Muscle of leg (tissue), 11 donors: ENCODE data around the gene IQSEC1. TPM values are rescaled to one million over a fixed set of nuclear protein-coding genes. Genes with fewer than 3 reads are reported as not detected.
A peak's percentile ranks its signal among the peaks of the same experiment; 100 is the strongest.

Experiments
- DNase-seq: peaks from one replicate; pipeline ENCODE4 v3.0.0; 2013
- H3K27ac ChIP-seq: one replicate; pipeline ENCODE4 v1.5.1; 2013; ENCODE audit warnings: mild to moderate bottlenecking, low read length, control low read depth
- H3K27me3 ChIP-seq: one replicate; pipeline ENCODE4 v1.6.1; 2013; ENCODE audit warnings: low read length; ENCODE audit not compliant: control insufficient read depth, insufficient read depth
- H3K36me3 ChIP-seq: one replicate; pipeline ENCODE4 v1.6.1; 2013; ENCODE audit warnings: low read length; ENCODE audit not compliant: control insufficient read depth, insufficient read depth
- H3K4me1 ChIP-seq: one replicate; pipeline ENCODE4 v1.6.1; 2013; ENCODE audit warnings: low read length; ENCODE audit not compliant: control insufficient read depth, insufficient read depth
- H3K4me3 ChIP-seq: one replicate; pipeline ENCODE4 v1.5.1; 2013; ENCODE audit warnings: low read length, control low read depth
- H3K9me3 ChIP-seq: replicated peaks from 2 replicates; pipeline ENCODE4 v1.6.1; 2013; ENCODE audit warnings: low read depth, low read length; ENCODE audit not compliant: control insufficient read depth
- WGBS: methylation state at CpG from one replicate; pipeline ENCODE4 v1.1.5; 2013; ENCODE audit warnings: missing lambda C conversion rate; ENCODE audit not compliant: insufficient coverage; 5-methylcytosine and 5-hydroxymethylcytosine counted together
- polyA plus RNA-seq, 8 donors: library from polyadenylated mRNA; unstranded; fragments of 120-200 nt; gene quantifications; one replicate each; pipeline versions ENCODE4 v1.2.1 to v1.2.3, GENCODE V29; 2013; ENCODE audit warnings: inconsistent platforms in 1 of 8, low replicate concordance in 1 of 8; ENCODE audit not compliant: insufficient read length in 8 of 8, insufficient read depth in 1 of 8
- total RNA-seq: library from RNA; stranded (reverse); fragments of 120-200 nt; gene quantifications from one replicate; pipeline ENCODE4 v1.2.4, GENCODE V29; 2013

The IQSEC1 gene
- total and polyA plus RNA-seq, 9 donors, result 25.1 to 48.3 (median 43.8) TPM

DNA sequence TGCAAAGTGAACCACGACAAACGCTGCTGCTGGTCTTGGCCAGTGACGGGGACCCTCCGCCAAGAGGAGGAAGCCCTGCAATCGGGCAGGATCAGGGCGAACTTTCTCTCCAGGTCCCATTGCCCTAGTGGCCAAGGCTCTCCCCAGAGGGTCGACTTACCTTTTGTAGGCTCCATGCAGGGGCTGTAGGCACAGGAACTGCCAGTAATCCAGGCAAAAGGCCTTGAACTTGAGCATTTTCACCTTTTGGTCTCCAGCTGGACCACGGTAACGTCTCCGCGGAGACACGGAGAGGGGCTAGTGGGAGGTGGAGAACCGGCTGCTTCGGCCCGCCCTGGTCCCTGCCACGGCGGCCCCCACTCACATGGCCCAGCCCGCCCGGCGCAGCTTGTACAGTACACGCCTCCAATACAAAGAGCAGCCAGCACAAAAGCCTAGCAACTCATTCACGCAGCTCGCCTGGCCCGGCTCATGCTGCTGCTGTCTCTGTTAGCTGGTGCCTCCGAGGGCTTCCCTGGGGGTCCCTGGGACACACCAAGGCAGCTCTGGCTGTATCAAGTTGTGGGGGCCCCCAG is 31.0 kb downstream of the IQSEC1 start:
- no peak overlapping the region for H3K4me3 ChIP-seq
- H3K4me1 ChIP-seq, result peaks cover 27% of the 10 kb centered on the region
- no peak overlapping the region for H3K27ac ChIP-seq
- H3K36me3 ChIP-seq, result no peaks in the 10 kb centered on the region
- WGBS, result 55% methylated on average over 25 of the region's 25 CpGs
- peak; percentile 48 for DNase-seq
- H3K9me3 ChIP-seq, result no peaks in the 10 kb centered on the region
- H3K27me3 ChIP-seq, result peaks cover 7% of the 10 kb centered on the region

DNA sequence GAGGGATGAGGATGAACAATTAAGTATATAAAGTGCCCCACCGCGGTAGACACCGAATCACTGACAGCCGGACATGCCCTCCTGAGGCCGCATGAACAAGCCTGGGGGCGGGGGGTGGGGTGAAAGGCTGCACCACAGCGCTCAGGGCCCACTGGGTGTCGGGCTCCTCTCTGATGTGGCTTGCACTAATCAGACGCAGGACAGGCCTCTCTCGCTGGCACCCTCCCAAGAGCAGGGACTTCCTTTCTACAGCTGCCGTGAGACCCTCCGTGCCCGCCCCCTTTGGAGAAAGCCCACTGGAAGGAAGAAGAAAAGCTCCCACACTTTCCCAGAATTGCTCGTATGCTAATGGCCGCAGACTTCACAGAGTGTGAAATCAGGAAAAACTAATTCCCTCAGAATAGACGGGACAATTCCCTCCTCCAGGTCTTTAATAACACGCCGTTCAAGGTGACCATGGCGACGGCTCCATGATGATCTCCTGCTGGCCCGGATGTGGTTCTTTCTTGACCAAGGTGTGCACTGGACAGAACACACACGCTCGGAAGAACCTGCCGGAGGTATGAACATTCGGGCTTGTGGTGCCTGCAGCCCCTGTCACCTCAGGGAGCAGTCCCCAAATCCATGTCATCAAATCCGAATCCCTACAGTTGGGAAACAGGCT is 32.0 kb downstream of the IQSEC1 start:
- no peak overlapping the region for H3K4me3 ChIP-seq
- no peaks in the 10 kb centered on the region for H3K9me3 ChIP-seq
- H3K36me3 ChIP-seq, result no peaks in the 10 kb centered on the region
- no peak for DNase-seq
- peaks cover 19% of the 10 kb centered on the region for H3K4me1 ChIP-seq
- H3K27ac ChIP-seq, result no peak overlapping the region
- 61% methylated on average over 24 of the region's 26 CpGs for WGBS
- H3K27me3 ChIP-seq, result peaks cover 7% of the 10 kb centered on the region

DNA sequence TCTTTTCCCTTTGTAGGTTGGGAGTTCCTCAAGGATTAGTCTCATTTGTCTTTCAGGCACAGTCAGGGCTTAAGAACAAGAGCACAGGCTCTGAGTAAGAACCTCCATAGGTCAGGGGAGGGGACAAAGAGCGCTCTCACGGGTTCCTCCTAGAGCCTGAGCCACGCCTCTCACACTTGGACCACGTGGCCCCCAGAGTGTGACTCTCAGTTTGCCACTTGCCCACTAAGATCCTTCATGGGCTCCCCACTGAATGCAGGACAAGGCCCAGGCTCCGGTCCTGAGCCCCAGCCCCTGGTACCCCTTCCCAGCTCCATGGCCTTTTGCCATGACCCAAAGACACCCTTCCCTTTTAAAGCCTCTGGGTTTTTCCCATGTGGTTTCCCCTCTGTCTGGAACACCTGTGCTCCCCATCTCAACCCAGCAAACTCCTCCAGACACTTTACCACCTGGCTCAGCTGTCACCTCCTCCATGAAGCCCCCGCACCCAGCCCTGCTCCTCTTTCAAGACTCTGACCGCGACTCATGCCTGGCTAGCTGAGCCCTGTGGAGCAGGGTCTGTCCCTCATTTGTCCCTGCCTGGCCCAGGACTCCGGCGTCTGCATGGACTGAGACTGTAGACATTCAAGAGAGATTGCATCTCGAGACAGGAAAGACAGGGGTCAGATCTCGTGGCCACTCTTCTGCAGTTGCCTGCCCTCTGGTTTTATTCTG is 32.7 kb downstream of the IQSEC1 start:
- Histone ChIP-seq H3K4me1 (peaks cover 17% of the 10 kb centered on the region), H3K27ac (no peak overlapping the region), H3K4me3 (no peak overlapping the region), H3K36me3 (no peaks in the 10 kb centered on the region), H3K9me3 (no peaks in the 10 kb centered on the region), H3K27me3 (peaks cover 7% of the 10 kb centered on the region)
- WGBS, result 65% methylated on average over 11 of the region's 12 CpGs
- no peak for DNase-seq

DNA sequence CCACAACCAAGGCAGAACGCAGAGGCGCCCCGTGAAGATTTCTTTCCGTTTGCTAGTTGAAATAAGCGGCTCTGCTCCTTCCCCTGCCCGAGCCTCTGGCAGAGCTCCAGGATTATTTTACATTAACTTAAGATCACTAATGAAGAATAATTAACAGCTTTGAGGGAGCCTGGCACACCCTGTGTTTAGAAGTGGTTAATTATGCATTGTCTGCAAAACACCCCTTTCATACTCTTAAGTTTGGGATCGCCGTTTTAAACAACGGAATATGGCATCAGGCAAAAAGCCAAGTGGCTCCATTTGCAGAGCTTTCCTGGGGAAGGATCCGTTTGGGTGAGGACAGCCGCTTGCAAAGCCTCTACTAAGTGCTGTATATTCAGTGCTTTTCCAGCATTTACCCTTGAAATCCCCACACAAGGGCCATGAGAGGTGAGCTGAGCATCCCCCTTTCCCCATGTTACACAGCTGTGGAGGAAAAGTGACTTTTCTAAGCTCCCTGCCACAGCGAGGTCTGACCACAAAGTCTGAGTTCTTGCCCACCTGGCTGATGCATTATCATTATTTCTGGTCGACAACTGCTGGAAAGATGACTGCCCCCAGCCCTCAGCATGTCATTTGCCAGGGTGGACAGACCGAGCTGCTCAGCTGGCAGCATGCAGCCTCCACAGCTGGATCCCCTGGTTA is 33.9 kb downstream of the IQSEC1 start:
- Histone ChIP-seq H3K4me3 (no peak overlapping the region), H3K4me1 (peaks cover 24% of the 10 kb centered on the region), H3K36me3 (no peaks in the 10 kb centered on the region), H3K27ac (no peak overlapping the region), H3K9me3 (no peaks in the 10 kb centered on the region), H3K27me3 (peaks cover 7% of the 10 kb centered on the region)
- no peak for DNase-seq
- WGBS, result 45% methylated on average over 6 of the region's 14 CpGs

DNA sequence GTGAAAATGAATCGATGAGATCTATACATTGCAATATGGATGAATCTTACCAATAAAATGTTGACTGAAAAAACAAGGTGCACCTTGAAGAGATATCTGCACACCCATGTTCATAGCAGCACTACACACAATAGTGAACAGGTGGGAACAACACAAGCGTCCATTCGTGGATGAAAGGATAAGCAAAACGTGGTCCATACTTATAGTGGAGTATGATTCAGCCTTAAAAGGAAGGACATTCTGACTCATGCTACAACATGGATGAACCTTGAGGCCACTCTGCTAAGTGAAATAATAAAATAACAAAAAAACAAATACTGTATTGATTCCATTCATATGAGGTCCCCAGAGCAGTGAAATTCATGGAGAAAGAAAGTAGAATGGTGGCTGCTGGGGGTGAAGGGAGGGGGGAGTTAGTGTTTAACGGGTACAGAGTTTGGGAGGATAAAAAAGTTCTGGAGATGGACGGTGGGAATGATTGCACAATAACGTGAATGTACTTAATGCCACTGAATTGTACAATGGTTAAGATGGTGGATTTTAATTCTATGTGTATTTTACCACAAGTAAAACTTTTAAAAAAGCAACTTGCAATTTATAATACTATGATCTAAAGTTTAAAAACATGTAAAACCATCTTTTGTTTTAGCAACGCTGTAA is 35.6 kb downstream of the IQSEC1 start:
- WGBS, result 44% methylated on average over 1 of the region's 8 CpGs
- Histone ChIP-seq H3K27ac (no peak overlapping the region), H3K36me3 (no peaks in the 10 kb centered on the region), H3K27me3 (peaks cover 7% of the 10 kb centered on the region), H3K4me1 (peaks cover 24% of the 10 kb centered on the region), H3K4me3 (no peak overlapping the region), H3K9me3 (no peaks in the 10 kb centered on the region)
- no peak for DNase-seq

DNA sequence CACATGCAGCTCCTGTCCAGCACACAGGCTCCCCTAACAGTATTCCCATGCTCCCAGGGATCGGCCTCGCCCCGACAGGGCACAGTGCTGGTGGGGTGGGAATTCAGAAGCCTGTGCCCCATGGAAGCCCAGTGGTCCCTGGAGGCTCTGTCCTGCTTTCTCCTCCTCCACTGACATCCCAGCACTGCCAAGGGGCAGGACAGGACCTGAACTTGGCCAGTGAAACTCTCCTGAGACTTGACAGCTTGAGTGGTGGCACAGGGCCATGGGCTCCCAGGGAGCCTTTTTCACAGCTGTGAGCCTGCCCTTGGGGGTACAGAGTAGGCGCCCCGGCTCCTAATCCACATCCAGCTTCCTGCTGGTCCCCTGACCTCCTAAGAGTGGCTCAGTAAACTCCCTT is 38.4 kb downstream of the IQSEC1 start:
- peaks cover 7% of the 10 kb centered on the region for H3K27me3 ChIP-seq
- no peaks in the 10 kb centered on the region for H3K9me3 ChIP-seq
- H3K4me1 ChIP-seq, result peaks cover 19% of the 10 kb centered on the region
- no peak overlapping the region for H3K4me3 ChIP-seq
- no peak for DNase-seq
- H3K36me3 ChIP-seq, result no peaks in the 10 kb centered on the region
- 70% methylated on average over 2 of the region's 5 CpGs for WGBS
- no peak overlapping the region for H3K27ac ChIP-seq

DNA sequence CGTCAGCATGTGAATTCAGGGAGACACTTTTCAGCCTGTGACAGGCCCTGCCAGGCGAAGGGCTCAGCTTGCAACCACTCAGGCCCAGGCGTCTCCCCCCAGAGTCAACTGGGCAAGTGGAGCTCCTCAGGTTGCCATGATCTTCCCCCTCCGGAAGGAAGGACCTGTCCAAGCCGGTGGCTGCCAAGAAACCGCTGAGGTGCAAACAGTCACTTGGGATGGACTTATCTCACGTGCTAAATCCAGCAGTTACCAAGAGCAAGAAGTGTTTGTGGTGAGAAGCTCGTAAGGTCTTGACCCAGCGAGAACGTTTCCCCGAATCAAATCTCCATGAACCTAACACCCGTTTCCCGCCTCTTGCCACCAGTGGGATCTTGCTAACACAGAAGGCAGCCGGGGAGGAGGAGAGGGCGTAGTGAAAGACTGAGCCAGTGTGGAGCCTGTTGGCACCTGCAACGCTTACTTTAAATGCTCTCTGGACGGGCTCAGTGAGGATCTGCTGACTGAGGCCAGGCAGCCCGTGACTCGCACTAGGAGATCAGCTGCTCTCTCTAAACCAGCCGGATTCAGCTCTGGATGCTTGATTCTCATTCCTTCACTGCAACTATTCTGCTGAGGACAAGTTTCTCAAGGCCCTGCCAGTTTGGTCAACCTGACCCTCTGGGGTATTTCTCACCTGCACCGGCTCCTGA is 39.0 kb downstream of the IQSEC1 start:
- Histone ChIP-seq H3K4me3 (no peak overlapping the region), H3K27ac (no peak overlapping the region), H3K36me3 (no peaks in the 10 kb centered on the region), H3K9me3 (no peaks in the 10 kb centered on the region), H3K27me3 (peaks cover 4% of the 10 kb centered on the region), H3K4me1 (peaks cover 15% of the 10 kb centered on the region)
- 63% methylated on average over 14 of the region's 21 CpGs for WGBS
- no peak for DNase-seq

DNA sequence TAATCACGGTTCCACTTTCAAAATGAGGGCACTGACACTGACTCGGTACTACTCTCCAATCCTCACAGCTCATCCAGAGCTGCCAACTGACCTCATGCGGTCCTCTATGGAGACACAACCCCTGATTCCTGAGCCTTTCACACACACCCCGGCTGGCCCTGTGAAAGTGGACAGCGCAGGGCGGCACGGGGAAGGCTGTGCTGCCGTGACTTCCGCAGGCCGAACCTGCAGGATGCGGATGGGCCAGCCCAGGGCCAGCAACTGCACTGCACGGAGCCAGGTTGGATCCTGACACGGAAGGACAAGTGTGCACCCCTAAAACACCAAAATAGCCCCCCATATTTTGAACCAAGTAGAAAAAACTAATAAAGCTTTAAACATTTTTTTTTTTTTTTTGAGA is 41.0 kb downstream of the IQSEC1 start:
- H3K4me3 ChIP-seq, result no peak overlapping the region
- DNase-seq, result no peak
- 93% methylated on average over 10 of the region's 13 CpGs for WGBS

DNA sequence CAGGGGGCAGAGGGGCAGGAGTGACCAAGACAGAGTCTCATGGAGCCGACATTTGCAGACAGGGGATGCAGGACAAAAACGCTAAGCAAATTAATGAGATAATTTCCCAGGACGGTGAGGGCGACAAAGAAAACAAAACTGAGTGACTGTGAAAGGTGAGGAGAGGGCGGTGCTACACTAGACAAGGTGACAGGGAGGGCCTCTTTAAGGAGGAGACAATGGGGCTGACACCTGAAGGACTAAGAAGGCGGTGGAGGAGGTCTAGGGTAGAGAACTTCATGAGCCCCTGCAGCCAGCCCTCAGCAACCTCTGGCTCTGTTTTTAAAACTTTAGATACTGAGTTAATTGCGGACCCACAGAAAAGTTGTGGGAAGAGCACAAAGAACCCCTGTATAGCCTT is 41.6 kb downstream of the IQSEC1 start:
- H3K9me3 ChIP-seq, result no peaks in the 10 kb centered on the region
- H3K4me3 ChIP-seq, result no peak overlapping the region
- H3K36me3 ChIP-seq, result no peaks in the 10 kb centered on the region
- no peaks in the 10 kb centered on the region for H3K27me3 ChIP-seq
- no peak for DNase-seq
- 82% methylated on average over 7 of the region's 7 CpGs for WGBS
- no peak overlapping the region for H3K27ac ChIP-seq
- H3K4me1 ChIP-seq, result peaks cover 12% of the 10 kb centered on the region

More for the DNA sequence above, 41.0 kb downstream of the IQSEC1 start:
- no peak overlapping the region for H3K27ac ChIP-seq
- H3K27me3 ChIP-seq, result no peaks in the 10 kb centered on the region
- H3K4me1 ChIP-seq, result peaks cover 12% of the 10 kb centered on the region
- no peaks in the 10 kb centered on the region for H3K9me3 ChIP-seq
- no peaks in the 10 kb centered on the region for H3K36me3 ChIP-seq
